Thymus (tissue), 11 donors: ENCODE measurements around the gene MGLL. TPM values are rescaled to one million over a fixed set of nuclear protein-coding genes. Genes with fewer than 3 reads are reported as not detected.

Source experiments
- DNase-seq, 9 donors: peaks; one replicate each; pipeline ENCODE4 v3.0.0-alpha.2; 2013; ENCODE audit warnings: low spot score in 9 of 9, low read depth in 6 of 9, missing footprints in 1 of 9
- H3K27ac ChIP-seq, 2 donors: one replicate each; pipeline ENCODE4 v1.5.1; 2013; ENCODE audit warnings: control low read depth in 1 of 2, low read depth in 1 of 2, low read length in 1 of 2, mild to moderate bottlenecking in 1 of 2, moderate library complexity in 1 of 2
- H3K27me3 ChIP-seq, 2 donors: one replicate each; pipeline ENCODE4 v1.5.1; 2013; ENCODE audit warnings: low read length in 1 of 2; ENCODE audit not compliant: control insufficient read depth in 2 of 2, insufficient read depth in 1 of 2
- H3K36me3 ChIP-seq, 2 donors: one replicate each; pipeline ENCODE4 v1.5.1; 2013; ENCODE audit warnings: low read length in 1 of 2, mild to moderate bottlenecking in 1 of 2, moderate library complexity in 1 of 2; ENCODE audit not compliant: control insufficient read depth in 2 of 2, insufficient read depth in 2 of 2
- H3K4me1 ChIP-seq, 2 donors: one replicate each; pipeline ENCODE4 v1.5.1; 2013; ENCODE audit warnings: low read length in 2 of 2; ENCODE audit not compliant: control insufficient read depth in 2 of 2, insufficient read depth in 2 of 2
- H3K4me3 ChIP-seq, 2 donors: one replicate each; pipeline ENCODE4 v1.5.1; 2013; ENCODE audit warnings: low read length in 2 of 2, control low read depth in 1 of 2, mild to moderate bottlenecking in 1 of 2
- H3K9me3 ChIP-seq, 2 donors: one replicate each; pipeline ENCODE4 v1.5.1; 2013; ENCODE audit warnings: low read length in 1 of 2, mild to moderate bottlenecking in 1 of 2; ENCODE audit not compliant: control insufficient read depth in 2 of 2, insufficient read depth in 1 of 2
- WGBS: extraction: QIAGEN DNeasy Blood & Tissue Kit; methylation state at CpG from one replicate; pipeline ENCODE4 v1.1.7; 2013; 5-methylcytosine and 5-hydroxymethylcytosine counted together
- polyA plus RNA-seq: library from polyadenylated mRNA; stranded (reverse); fragments of 200-250 nt; gene quantifications from one replicate; pipeline ENCODE4 v1.2.3, GENCODE V29; 2013
- total RNA-seq: library from RNA; stranded (reverse); fragments of 120-200 nt; gene quantifications from one replicate; pipeline ENCODE4 v1.2.4, GENCODE V29; 2013
- donor health status: healthy.

MGLL gene
- total and polyA plus RNA-seq, 2 donors: 5.4 to 15.2 TPM

GRCh38 chr3:127786353-127787070 is 35.8 kb downstream of the MGLL start:
- Histone ChIP-seq H3K4me3 (no peak overlapping the region), H3K27ac (no peak overlapping the region), H3K27me3 (no peaks in the 10 kb centered on the region), H3K4me1 (peaks cover 4 to 45% of the 10 kb centered on the region in 2 donors), H3K9me3 (no peaks in the 10 kb centered on the region), H3K36me3 (no peaks in the 10 kb centered on the region)
- no peak for DNase-seq
- 73% methylated on average over 19 of the region's 19 CpGs for WGBS

- WGBS: 70% methylated on average over 12 of the region's 12 CpGs
- Histone ChIP-seq H3K36me3 (no peaks in the 10 kb centered on the region), H3K27ac (no peak overlapping the region), H3K4me3 (no peak overlapping the region), H3K27me3 (no peaks in the 10 kb centered on the region), H3K9me3 (no peaks in the 10 kb centered on the region), H3K4me1 (peaks cover 2 to 38% of the 10 kb centered on the region in 2 donors)
- DNase-seq: no peak
Measured at GRCh38 chr3:127785711-127786265, 36.5 kb downstream of the MGLL start.

GRCh38 chr3:127784865-127785710 is 37.2 kb downstream of the MGLL start:
- no peak overlapping the region for H3K27ac ChIP-seq
- H3K4me1 ChIP-seq: peaks cover 0 to 33% of the 10 kb centered on the region in 2 donors
- H3K27me3 ChIP-seq: no peaks in the 10 kb centered on the region
- DNase-seq: no peak
- no peaks in the 10 kb centered on the region for H3K36me3 ChIP-seq
- H3K4me3 ChIP-seq: no peak overlapping the region
- WGBS: 83% methylated on average over 12 of the region's 12 CpGs
- H3K9me3 ChIP-seq: no peaks in the 10 kb centered on the region

- Histone ChIP-seq H3K36me3 (no peaks in the 10 kb centered on the region), H3K4me3 (no peak overlapping the region), H3K27ac (no peak overlapping the region), H3K4me1 (peaks cover 0 to 40% of the 10 kb centered on the region in 2 donors), H3K9me3 (no peaks in the 10 kb centered on the region), H3K27me3 (no peaks in the 10 kb centered on the region)
- no peak for DNase-seq
- WGBS: 32% methylated on average over 7 of the region's 7 CpGs
Measured at GRCh38 chr3:127784283-127784682, 38.0 kb downstream of the MGLL start.

- H3K4me1 ChIP-seq: peaks cover 0 to 40% of the 10 kb centered on the region in 2 donors
- H3K4me3 ChIP-seq: no peak overlapping the region
- no peak overlapping the region for H3K27ac ChIP-seq
- WGBS: 96% methylated on average over 4 of the region's 4 CpGs
- no peaks in the 10 kb centered on the region for H3K9me3 ChIP-seq
- no peaks in the 10 kb centered on the region for H3K36me3 ChIP-seq
- DNase-seq: no peak
- H3K27me3 ChIP-seq: no peaks in the 10 kb centered on the region
Measured at GRCh38 chr3:127783642-127784160, 38.6 kb downstream of the MGLL start.

- WGBS: 96% methylated on average over 9 of the region's 9 CpGs
- no peak overlapping the region for H3K27ac ChIP-seq
- no peaks in the 10 kb centered on the region for H3K9me3 ChIP-seq
- H3K4me3 ChIP-seq: no peak overlapping the region
- no peaks in the 10 kb centered on the region for H3K27me3 ChIP-seq
- peaks cover 0 to 40% of the 10 kb centered on the region in 2 donors for H3K4me1 ChIP-seq
- no peaks in the 10 kb centered on the region for H3K36me3 ChIP-seq
- no peak for DNase-seq
Measured at GRCh38 chr3:127783166-127783565, 39.1 kb downstream of the MGLL start.

GRCh38 chr3:127781411-127782001 is 40.8 kb downstream of the MGLL start:
- Histone ChIP-seq H3K27me3 (no peaks in the 10 kb centered on the region), H3K4me3 (no peak overlapping the region), H3K4me1 (peaks cover 0 to 32% of the 10 kb centered on the region in 2 donors), H3K36me3 (no peaks in the 10 kb centered on the region), H3K9me3 (peaks cover 0 to 9% of the 10 kb centered on the region in 2 donors), H3K27ac (no peak overlapping the region)
- 96% methylated on average over 15 of the region's 15 CpGs for WGBS
- no peak for DNase-seq

GRCh38 chr3:127780536-127781400 is 41.5 kb downstream of the MGLL start:
- H3K36me3 ChIP-seq: no peaks in the 10 kb centered on the region
- DNase-seq: no peak
- H3K4me3 ChIP-seq: no peak overlapping the region
- H3K27me3 ChIP-seq: no peaks in the 10 kb centered on the region
- H3K27ac ChIP-seq: no peak overlapping the region
- 95% methylated on average over 8 of the region's 8 CpGs for WGBS
- H3K9me3 ChIP-seq: peaks cover 0 to 13% of the 10 kb centered on the region in 2 donors
- H3K4me1 ChIP-seq: peaks cover 0 to 30% of the 10 kb centered on the region in 2 donors
